Measurements from ENCODE around the gene SLC9A8.

Gene SLC9A8

GRCh38 chr20:49863666-49864065 is 51.0 kb downstream of the SLC9A8 start:
- Histone ChIP-seq H3K36me3 (ENCODE audit: control insufficient read depth in 1 of 2, insufficient read depth in 2 of 2, low read length in 2 of 2) (peaks cover 7 to 11% of the 10 kb centered on the region in 2 experiments), H3K9me3 (ENCODE audit: insufficient read depth, low read depth, low read length) (no peaks in the 10 kb centered on the region), H2AK5ac (ENCODE audit: low read length) (no peak overlapping the region), H3K27me3 (ENCODE audit: insufficient read depth, low read length) (no peaks in the 10 kb centered on the region), H3K14ac (ENCODE audit: low read length) (no peak overlapping the region), H2AFZ (ENCODE audit: insufficient read depth, low read length, poor library complexity) (no peak overlapping the region), H2BK120ac (ENCODE audit: insufficient read depth, low read length, poor library complexity) (no peak overlapping the region), H3K4me2 (ENCODE audit: low read length) (no peak overlapping the region), H4K8ac (ENCODE audit: low read depth, low read length) (no peak overlapping the region), H3K18ac (ENCODE audit: low read length) (no peak overlapping the region), H3K4me1 (ENCODE audit: control insufficient read depth in 1 of 2, insufficient read depth in 2 of 2, low read length in 2 of 2) (peaks cover 10 to 16% of the 10 kb centered on the region in 2 experiments), H3K4me3 (ENCODE audit: low read depth, low read length) (no peak overlapping the region), H3K79me1 (ENCODE audit: low read length) (peaks cover 3% of the 10 kb centered on the region), H2BK12ac (ENCODE audit: low read length) (no peak overlapping the region), H3K27ac (ENCODE audit: low read depth, low read length) (no peak overlapping the region), H3K23ac (ENCODE audit: low read length) (no peak overlapping the region), H3K4ac (ENCODE audit: low read depth, low read length) (no peak overlapping the region), H4K91ac (ENCODE audit: low read depth, low read length) (no peak overlapping the region), H2BK5ac (ENCODE audit: low read depth, low read length, poor library complexity) (no peak overlapping the region), H4K12ac (ENCODE audit: low read depth, low read length) (no peak overlapping the region), H3K9ac (ENCODE audit: low read length) (no peak overlapping the region), H3K79me2 (ENCODE audit: control insufficient read depth, insufficient read depth, low read length, poor library complexity) (no peaks in the 10 kb centered on the region)
- no CpG with 5 or more reads among the region's 6 CpGs for WGBS (ENCODE audit: extremely low coverage, insufficient coverage, insufficient read length)
- no peak for DNase-seq

GRCh38 chr20:49865559-49865958 is 52.9 kb downstream of the SLC9A8 start:
- WGBS (ENCODE audit: extremely low coverage, insufficient coverage, insufficient read length), result no CpG with 5 or more reads among the region's 7 CpGs

GRCh38 chr20:49866051-49866450 is 53.4 kb downstream of the SLC9A8 start:
- Histone ChIP-seq H4K91ac (ENCODE audit: low read depth, low read length) (no peak overlapping the region), H3K27me3 (ENCODE audit: insufficient read depth, low read length) (no peaks in the 10 kb centered on the region), H3K14ac (ENCODE audit: low read length) (no peak overlapping the region), H3K4me1 (ENCODE audit: control insufficient read depth in 1 of 2, insufficient read depth in 2 of 2, low read length in 2 of 2) (peaks cover 2 to 12% of the 10 kb centered on the region in 2 experiments), H3K79me2 (ENCODE audit: control insufficient read depth, insufficient read depth, low read length, poor library complexity) (no peaks in the 10 kb centered on the region), H4K8ac (ENCODE audit: low read depth, low read length) (no peak overlapping the region), H3K18ac (ENCODE audit: low read length) (no peak overlapping the region), H3K9ac (ENCODE audit: low read length) (no peak overlapping the region), H3K36me3 (ENCODE audit: control insufficient read depth in 1 of 2, insufficient read depth in 2 of 2, low read length in 2 of 2) (peaks cover 4 to 8% of the 10 kb centered on the region in 2 experiments), H3K9me3 (ENCODE audit: insufficient read depth, low read depth, low read length) (no peaks in the 10 kb centered on the region), H2BK120ac (ENCODE audit: insufficient read depth, low read length, poor library complexity) (no peak overlapping the region), H2BK5ac (ENCODE audit: low read depth, low read length, poor library complexity) (no peak overlapping the region), H3K4me3 (ENCODE audit: low read depth, low read length) (no peak overlapping the region), H3K79me1 (ENCODE audit: low read length) (no peaks in the 10 kb centered on the region), H3K23ac (ENCODE audit: low read length) (no peak overlapping the region), H2BK12ac (ENCODE audit: low read length) (no peak overlapping the region), H2AFZ (ENCODE audit: insufficient read depth, low read length, poor library complexity) (no peak overlapping the region), H3K4me2 (ENCODE audit: low read length) (no peak overlapping the region), H4K12ac (ENCODE audit: low read depth, low read length) (no peak overlapping the region), H3K4ac (ENCODE audit: low read depth, low read length) (no peak overlapping the region), H3K27ac (ENCODE audit: low read depth, low read length) (no peak overlapping the region), H2AK5ac (ENCODE audit: low read length) (no peak overlapping the region)
- WGBS (ENCODE audit: extremely low coverage, insufficient coverage, insufficient read length), result no CpG with 5 or more reads among the region's 8 CpGs
- DNase-seq, result peak in 1 of 2 donors; percentile 2

More at GRCh38 chr20:49865559-49865958, 52.9 kb downstream of the SLC9A8 start:
- H3K23ac ChIP-seq (ENCODE audit: low read length), result no peak overlapping the region
- H2AK5ac ChIP-seq (ENCODE audit: low read length), result no peak overlapping the region
- no peak overlapping the region for H2AFZ ChIP-seq (ENCODE audit: insufficient read depth, low read length, poor library complexity)
- no peak overlapping the region for H3K4me2 ChIP-seq (ENCODE audit: low read length)
- peaks cover 2 to 12% of the 10 kb centered on the region in 2 experiments for H3K4me1 ChIP-seq (ENCODE audit: control insufficient read depth in 1 of 2, insufficient read depth in 2 of 2, low read length in 2 of 2)
- no peaks in the 10 kb centered on the region for H3K79me2 ChIP-seq (ENCODE audit: control insufficient read depth, insufficient read depth, low read length, poor library complexity)
- H3K27me3 ChIP-seq (ENCODE audit: insufficient read depth, low read length), result no peaks in the 10 kb centered on the region
- no peak overlapping the region for H4K91ac ChIP-seq (ENCODE audit: low read depth, low read length)
- H3K79me1 ChIP-seq (ENCODE audit: low read length), result no peaks in the 10 kb centered on the region
- peaks cover 4 to 8% of the 10 kb centered on the region in 2 experiments for H3K36me3 ChIP-seq (ENCODE audit: control insufficient read depth in 1 of 2, insufficient read depth in 2 of 2, low read length in 2 of 2)
- no peak overlapping the region for H2BK5ac ChIP-seq (ENCODE audit: low read depth, low read length, poor library complexity)
- no peak overlapping the region for H4K12ac ChIP-seq (ENCODE audit: low read depth, low read length)
- H4K8ac ChIP-seq (ENCODE audit: low read depth, low read length), result no peak overlapping the region
- no peak overlapping the region for H3K4ac ChIP-seq (ENCODE audit: low read depth, low read length)
- no peak overlapping the region for H3K27ac ChIP-seq (ENCODE audit: low read depth, low read length)
- no peak overlapping the region for H3K4me3 ChIP-seq (ENCODE audit: low read depth, low read length)
- H3K9ac ChIP-seq (ENCODE audit: low read length), result no peak overlapping the region
- no peak overlapping the region for H2BK12ac ChIP-seq (ENCODE audit: low read length)
- no peak overlapping the region for H3K18ac ChIP-seq (ENCODE audit: low read length)
- DNase-seq, result no peak
- H3K14ac ChIP-seq (ENCODE audit: low read length), result no peak overlapping the region
- H3K9me3 ChIP-seq (ENCODE audit: insufficient read depth, low read depth, low read length), result no peaks in the 10 kb centered on the region
- no peak overlapping the region for H2BK120ac ChIP-seq (ENCODE audit: insufficient read depth, low read length, poor library complexity)

GRCh38 chr20:49867453-49868215 is 55.0 kb downstream of the SLC9A8 start:
- Histone ChIP-seq H2BK12ac (ENCODE audit: low read length) (no peak overlapping the region), H3K9me3 (ENCODE audit: insufficient read depth, low read depth, low read length) (no peaks in the 10 kb centered on the region), H3K18ac (ENCODE audit: low read length) (no peak overlapping the region), H2BK120ac (ENCODE audit: insufficient read depth, low read length, poor library complexity) (no peak overlapping the region), H3K14ac (ENCODE audit: low read length) (no peak overlapping the region), H4K8ac (ENCODE audit: low read depth, low read length) (no peak overlapping the region), H2AK5ac (ENCODE audit: low read length) (no peak overlapping the region), H4K91ac (ENCODE audit: low read depth, low read length) (no peak overlapping the region), H4K12ac (ENCODE audit: low read depth, low read length) (no peak overlapping the region), H3K4me3 (ENCODE audit: low read depth, low read length) (no peak overlapping the region), H2BK5ac (ENCODE audit: low read depth, low read length, poor library complexity) (no peak overlapping the region), H3K27ac (ENCODE audit: low read depth, low read length) (peak overlapping the region; percentile 7), H3K4ac (ENCODE audit: low read depth, low read length) (no peak overlapping the region), H3K79me1 (ENCODE audit: low read length) (no peaks in the 10 kb centered on the region), H3K27me3 (ENCODE audit: insufficient read depth, low read length) (no peaks in the 10 kb centered on the region), H3K36me3 (ENCODE audit: control insufficient read depth in 1 of 2, insufficient read depth in 2 of 2, low read length in 2 of 2) (peaks cover 4 to 8% of the 10 kb centered on the region in 2 experiments), H3K9ac (ENCODE audit: low read length) (no peak overlapping the region), H3K4me2 (ENCODE audit: low read length) (no peak overlapping the region), H2AFZ (ENCODE audit: insufficient read depth, low read length, poor library complexity) (no peak overlapping the region), H3K4me1 (ENCODE audit: control insufficient read depth in 1 of 2, insufficient read depth in 2 of 2, low read length in 2 of 2) (peaks cover 2 to 17% of the 10 kb centered on the region in 2 experiments), H3K79me2 (ENCODE audit: control insufficient read depth, insufficient read depth, low read length, poor library complexity) (no peaks in the 10 kb centered on the region), H3K23ac (ENCODE audit: low read length) (no peak overlapping the region)
- WGBS (ENCODE audit: extremely low coverage, insufficient coverage, insufficient read length), result no CpG with 5 or more reads among the region's 9 CpGs
- DNase-seq, result peak in 1 of 2 donors; percentile 8

Measured in trophoblast cell (in vitro differentiated cells and primary cell).